Stomach (tissue), 9 donors: ENCODE data around the gene CRACR2B. TPM values are rescaled to one million over a fixed set of nuclear protein-coding genes. Genes with fewer than 3 reads are reported as not detected.

Experiments used
- DNase-seq, 2 donors: peaks; one replicate each; pipeline versions ENCODE4 v3.0.0 to v3.0.0-alpha.2; 2013 to 2019
- H3K27ac ChIP-seq, 5 donors: fragments of 200-600 bp in 4 of 5; sonication (generic) in 4 of 5; one replicate each; pipeline ENCODE4 v1.5.1; 2013 to 2019; ENCODE audit warnings: mild to moderate bottlenecking in 1 of 5, moderate library complexity in 1 of 5
- H3K27me3 ChIP-seq, 3 donors: fragments of 200-600 bp; sonication (generic); one replicate each; pipeline ENCODE4 v1.5.1; 2017 to 2019; ENCODE audit warnings: mixed run types in 1 of 3
- H3K36me3 ChIP-seq, 4 donors: fragments of 200-600 bp; sonication (generic); 1 replicate in 3 of 4; 2 replicates in 1 of 4; pipeline ENCODE4 v1.5.1; 2016 to 2019
- H3K4me1 ChIP-seq, 4 donors: fragments of 200-600 bp; sonication (generic); one replicate each; pipeline ENCODE4 v1.5.1; 2016 to 2019
- H3K4me3 ChIP-seq, 4 donors: fragments of 200-600 bp; sonication (generic) in 3 of 4; one replicate each; pipeline ENCODE4 v1.5.1; 2016 to 2019; ENCODE audit warnings: mild to moderate bottlenecking in 1 of 4
- H3K9me3 ChIP-seq, 4 donors: fragments of 200-600 bp; sonication (generic); one replicate each; pipeline ENCODE4 v1.5.1; 2016 to 2019
- CTCF ChIP-seq, 7 experiments: fragments of 450-650 bp in 4 of 7; fragments of 200-600 bp in 3 of 7; sonication (generic) in 3 of 7; IDR thresholded peaks; one replicate each; pipeline ENCODE4 v1.5.1; 2016 to 2019; ENCODE audit warnings: antibody characterized with exemption in 7 of 7, control low read depth in 2 of 7, mild to moderate bottlenecking in 1 of 7
- EP300 ChIP-seq: sonication (generic); formaldehyde crosslinking; IDR thresholded peaks from one replicate; pipeline ENCODE4 v1.6.1; 2017; ENCODE audit warnings: antibody characterized with exemption
- POLR2A ChIP-seq, 4 donors: fragments of 450-650 bp; IDR thresholded peaks; one replicate each; pipeline ENCODE4 v1.6.1; 2016; ENCODE audit warnings: antibody characterized with exemption in 4 of 4, control low read depth in 2 of 4, mild to moderate bottlenecking in 1 of 4, moderate library complexity in 1 of 4
- POLR2AphosphoS5 ChIP-seq, 3 donors: sonication (generic); formaldehyde crosslinking; IDR thresholded peaks; one replicate each; pipeline ENCODE4 v1.6.1; 2016; ENCODE audit warnings: antibody characterized with exemption in 3 of 3
- WGBS, 5 donors: extraction: QIAGEN DNeasy Blood & Tissue Kit in 3 of 5; methylation state at CpG; one replicate each; pipeline versions ENCODE4 v1.1.5 to v1.1.7; 2013 to 2018; 5-methylcytosine and 5-hydroxymethylcytosine counted together
- intact Hi-C: fragments of 100-400 bp; cut with DNase I; formaldehyde crosslinking; loops from one replicate; pipeline ENCODE4 v1.15.1; 2023; ENCODE audit warnings: low total_unique reads
- polyA plus RNA-seq, 3 donors: library from polyadenylated mRNA; stranded (reverse); fragments of 200-250 nt; gene quantifications; one replicate each; pipeline ENCODE4 v1.2.3, GENCODE V29; 2013
- total RNA-seq, 5 donors: library from RNA; depleted of rRNA; stranded (reverse); fragments of >200 nt; gene quantifications; one replicate each; pipeline versions ENCODE4 v1.1.0 to v1.2.3, GENCODE V29; 2014 to 2016
- donor health status: healthy with polysubstance abuse.
- donor health status: Bipolar disorder and iron deficiency.
- donor health status: healthy.

The CRACR2B gene
- total and polyA plus RNA-seq, 8 donors: 12.7 to 556 (median 126) TPM

- peak; percentile 73 to 88 for DNase-seq
- Histone ChIP-seq H3K36me3 (peaks cover 17 to 19% (median 18%) of the 10 kb centered on the region in 4 donors), H3K27ac (peak within 1 kb of the TSS; percentile 85 to 98 (median 91)), H3K9me3 (no peaks in the 10 kb centered on the region), H3K27me3 (peaks cover 0 to 51% (median 30%) of the 10 kb centered on the region in 3 donors), H3K4me3 (peak within 1 kb of the TSS; percentile 73 to 80 (median 76)), H3K4me1 (peaks cover 78 to 96% (median 92%) of the 10 kb centered on the region in 4 donors)
- peak in 1 of 7 experiments; percentile 32 for TF ChIP-seq CTCF (IDR thresholded peaks at IDR 0.05)
- TF ChIP-seq EP300: no peak
- peak in 2 of 3 donors; percentile 41 to 71 for TF ChIP-seq POLR2AphosphoS5 (IDR thresholded peaks at IDR 0.05)
- TF ChIP-seq POLR2A (IDR thresholded peaks at IDR 0.05): no peak
- 1 to 4% (median 2%) methylated on average over 21 to 65 of the region's 67 CpGs for WGBS, 5 donors
- intact Hi-C loops: no loop called here
Observed at GRCh38 chr11:832529-833113, 4.9 kb downstream of the CRACR2B start, which contains the start of gene CD151. CD151 (plus strand) TSS chr11:832952; CDS start chr11:836070, 3,118 bp downstream.

- TF ChIP-seq POLR2A (IDR thresholded peaks at IDR 0.05): peak in 1 of 4 donors; percentile 7
- no peak for TF ChIP-seq CTCF (IDR thresholded peaks at IDR 0.05)
- no peak for TF ChIP-seq EP300
- peak in 2 of 3 donors; percentile 50 to 55 for TF ChIP-seq POLR2AphosphoS5 (IDR thresholded peaks at IDR 0.05)
- H3K27ac ChIP-seq: peak overlapping the region; percentile 85 to 98 (median 91)
- peak; percentile 69 to 88 for DNase-seq
- H3K4me1 ChIP-seq: peaks cover 75 to 96% (median 92%) of the 10 kb centered on the region in 4 donors
- H3K9me3 ChIP-seq: no peaks in the 10 kb centered on the region
- intact Hi-C loops: no loop called here
- WGBS, 5 donors: 1 to 6% (median 2%) methylated on average over 37 to 49 of the region's 55 CpGs; no CpG with 5 or more reads in 1 of the 5 donors
- peaks cover 0 to 45% (median 30%) of the 10 kb centered on the region in 3 donors for H3K27me3 ChIP-seq
- peaks cover 24 to 25% (median 24%) of the 10 kb centered on the region in 4 donors for H3K36me3 ChIP-seq
- H3K4me3 ChIP-seq: peak overlapping the region; percentile 73 to 80 (median 76)
Observed at GRCh38 chr11:833114-833791, 5.5 kb downstream of the CRACR2B start.

GRCh38 chr11:833849-834311 lies 6.2 kb downstream of the CRACR2B start:
- peaks cover 75 to 96% (median 92%) of the 10 kb centered on the region in 4 donors for H3K4me1 ChIP-seq
- 24 to 33% (median 29%) methylated on average over 9 of the region's 9 CpGs for WGBS, 5 donors
- peaks cover 0 to 38% (median 28%) of the 10 kb centered on the region in 3 donors for H3K27me3 ChIP-seq
- no peaks in the 10 kb centered on the region for H3K9me3 ChIP-seq
- DNase-seq: peak in 1 of 2 donors; percentile 43
- H3K4me3 ChIP-seq: peak overlapping the region; percentile 73 to 80 (median 76)
- intact Hi-C loops: no loop called here
- peak overlapping the region; percentile 85 to 98 (median 91) for H3K27ac ChIP-seq
- peaks cover 30 to 32% (median 31%) of the 10 kb centered on the region in 4 donors for H3K36me3 ChIP-seq
- TF ChIP-seq POLR2AphosphoS5 (IDR thresholded peaks at IDR 0.05): peak in 1 of 3 donors; percentile 29
- TF ChIP-seq POLR2A (IDR thresholded peaks at IDR 0.05): no peak

GRCh38 chr11:834371-835316 lies 6.9 kb downstream of the CRACR2B start:
- WGBS, 5 donors: 16 to 35% (median 27%) methylated on average over 13 to 31 of the region's 31 CpGs

More at GRCh38 chr11:834371-835316, 6.9 kb downstream of the CRACR2B start:
- H3K4me1 ChIP-seq: peaks cover 68 to 96% (median 92%) of the 10 kb centered on the region in 4 donors
- intact Hi-C loops: no loop called here
- H3K36me3 ChIP-seq: peaks cover 38 to 39% (median 38%) of the 10 kb centered on the region in 4 donors
- H3K9me3 ChIP-seq: no peaks in the 10 kb centered on the region
- no peak for TF ChIP-seq CTCF (IDR thresholded peaks at IDR 0.05)
- peak; percentile 44 to 80 (median 78) for TF ChIP-seq POLR2AphosphoS5 (IDR thresholded peaks at IDR 0.05)
- no peak for TF ChIP-seq EP300
- TF ChIP-seq POLR2A (IDR thresholded peaks at IDR 0.05): peak in 1 of 4 donors; percentile 12
- peak overlapping the region; percentile 85 to 98 (median 91) for H3K27ac ChIP-seq
- peak overlapping the region; percentile 73 to 80 (median 76) for H3K4me3 ChIP-seq
- H3K27me3 ChIP-seq: peaks cover 0 to 31% (median 20%) of the 10 kb centered on the region in 3 donors
- DNase-seq: peak; percentile 80 to 89
